ENCODE measurements around the gene NHLH2.

DNA sequence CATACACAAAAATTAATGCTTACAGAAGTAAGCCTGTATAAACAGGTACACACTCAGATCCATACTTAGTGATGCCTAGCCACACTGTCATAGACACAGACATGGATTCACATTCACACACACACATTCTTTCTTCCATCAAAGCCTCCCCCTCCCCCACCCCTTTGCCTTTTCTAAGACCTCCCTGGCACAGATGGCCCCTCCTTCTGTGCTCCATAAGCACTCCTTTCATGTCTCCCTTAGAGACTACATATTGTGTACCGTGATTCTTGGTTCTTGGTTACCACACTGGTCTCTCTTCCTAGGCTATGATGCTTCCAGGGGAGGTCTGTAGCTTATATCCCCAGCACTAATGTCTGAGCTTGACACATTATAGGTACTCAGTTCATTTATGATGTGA, 2.0 kb upstream of the NHLH2 start:
- TF ChIP-seq YY1 (IDR thresholded peaks at IDR 0.05; ENCODE audit: low read depth) (no peak), EP300 (IDR thresholded peaks at IDR 0.05; ENCODE audit: borderline replicate concordance) (no peak), CREB1 (IDR thresholded peaks at IDR 0.05; ENCODE audit: low read depth) (no peak), TCF12 (IDR thresholded peaks at IDR 0.05; ENCODE audit: low read depth) (no peak), TEAD4 (IDR thresholded peaks at IDR 0.05) (no peak), RAD21 (IDR thresholded peaks at IDR 0.05; ENCODE audit: low read depth) (no peak), CEBPB (IDR thresholded peaks at IDR 0.05) (no peak), NFIC (IDR thresholded peaks at IDR 0.05) (no peak), ZBTB7A (IDR thresholded peaks at IDR 0.05; ENCODE audit: low read depth) (no peak), TAF1 (IDR thresholded peaks at IDR 0.05; ENCODE audit: low read depth) (no peak), FOXM1 (IDR thresholded peaks at IDR 0.05; ENCODE audit: borderline replicate concordance, low read depth) (no peak)
- TF ChIP-seq, protein P1, sequence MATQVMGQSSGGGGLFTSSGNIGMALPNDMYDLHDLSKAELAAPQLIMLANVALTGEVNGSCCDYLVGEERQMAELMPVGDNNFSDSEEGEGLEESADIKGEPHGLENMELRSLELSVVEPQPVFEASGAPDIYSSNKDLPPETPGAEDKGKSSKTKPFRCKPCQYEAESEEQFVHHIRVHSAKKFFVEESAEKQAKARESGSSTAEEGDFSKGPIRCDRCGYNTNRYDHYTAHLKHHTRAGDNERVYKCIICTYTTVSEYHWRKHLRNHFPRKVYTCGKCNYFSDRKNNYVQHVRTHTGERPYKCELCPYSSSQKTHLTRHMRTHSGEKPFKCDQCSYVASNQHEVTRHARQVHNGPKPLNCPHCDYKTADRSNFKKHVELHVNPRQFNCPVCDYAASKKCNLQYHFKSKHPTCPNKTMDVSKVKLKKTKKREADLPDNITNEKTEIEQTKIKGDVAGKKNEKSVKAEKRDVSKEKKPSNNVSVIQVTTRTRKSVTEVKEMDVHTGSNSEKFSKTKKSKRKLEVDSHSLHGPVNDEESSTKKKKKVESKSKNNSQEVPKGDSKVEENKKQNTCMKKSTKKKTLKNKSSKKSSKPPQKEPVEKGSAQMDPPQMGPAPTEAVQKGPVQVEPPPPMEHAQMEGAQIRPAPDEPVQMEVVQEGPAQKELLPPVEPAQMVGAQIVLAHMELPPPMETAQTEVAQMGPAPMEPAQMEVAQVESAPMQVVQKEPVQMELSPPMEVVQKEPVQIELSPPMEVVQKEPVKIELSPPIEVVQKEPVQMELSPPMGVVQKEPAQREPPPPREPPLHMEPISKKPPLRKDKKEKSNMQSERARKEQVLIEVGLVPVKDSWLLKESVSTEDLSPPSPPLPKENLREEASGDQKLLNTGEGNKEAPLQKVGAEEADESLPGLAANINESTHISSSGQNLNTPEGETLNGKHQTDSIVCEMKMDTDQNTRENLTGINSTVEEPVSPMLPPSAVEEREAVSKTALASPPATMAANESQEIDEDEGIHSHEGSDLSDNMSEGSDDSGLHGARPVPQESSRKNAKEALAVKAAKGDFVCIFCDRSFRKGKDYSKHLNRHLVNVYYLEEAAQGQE (IDR thresholded peaks at IDR 0.05; ENCODE audit: low read depth) = no peak
- TF ChIP-seq, protein P2, sequence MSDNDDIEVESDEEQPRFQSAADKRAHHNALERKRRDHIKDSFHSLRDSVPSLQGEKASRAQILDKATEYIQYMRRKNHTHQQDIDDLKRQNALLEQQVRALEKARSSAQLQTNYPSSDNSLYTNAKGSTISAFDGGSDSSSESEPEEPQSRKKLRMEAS (IDR thresholded peaks at IDR 0.05) = no peak
- TF ChIP-seq, protein P3, sequence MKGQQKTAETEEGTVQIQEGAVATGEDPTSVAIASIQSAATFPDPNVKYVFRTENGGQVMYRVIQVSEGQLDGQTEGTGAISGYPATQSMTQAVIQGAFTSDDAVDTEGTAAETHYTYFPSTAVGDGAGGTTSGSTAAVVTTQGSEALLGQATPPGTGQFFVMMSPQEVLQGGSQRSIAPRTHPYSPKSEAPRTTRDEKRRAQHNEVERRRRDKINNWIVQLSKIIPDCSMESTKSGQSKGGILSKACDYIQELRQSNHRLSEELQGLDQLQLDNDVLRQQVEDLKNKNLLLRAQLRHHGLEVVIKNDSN (IDR thresholded peaks at IDR 0.05) = no peak
